ENCODE measurements around the gene PLSCR4. TPM values are rescaled to one million over a fixed set of nuclear protein-coding genes. Genes with fewer than 3 reads are reported as not detected.

The PLSCR4 gene
- polyA plus RNA-seq, 2 of the 4 experiments (the other 2 are of a cell fraction): 8.3 to 17.2 TPM

Other genes with a start within 250 kb of the PLSCR4 start
- gene PLOD2, start 89.9 kb downstream of the PLSCR4 start, polyA plus RNA-seq (2011; rRNA removed): 161 and 174 TPM in 2 replicates
- 159 to 184 TPM (median 171 TPM) in 3 replicates for gene PLOD2, start 89.9 kb downstream of the PLSCR4 start, polyA plus RNA-seq (2017; fragmentation: RNase III; extraction: RNeasy Plus Mini Kit Qiagen cat#74134 plus additional on column Dnase treatment)
- gene PLSCR2, start 218.5 kb upstream of the PLSCR4 start, polyA plus RNA-seq (2011; rRNA removed): 0.10 TPM in 1 of 2 replicates, not detected in the other
- not detected in 3 replicates for gene PLSCR2, start 218.5 kb upstream of the PLSCR4 start, polyA plus RNA-seq (2017; fragmentation: RNase III; extraction: RNeasy Plus Mini Kit Qiagen cat#74134 plus additional on column Dnase treatment)

All from A549 (cell line).